Measurements from ENCODE around the gene CNTN4. TPM values are rescaled to one million over a fixed set of nuclear protein-coding genes. Genes with fewer than 3 reads are reported as not detected.

Gene CNTN4
- total and polyA plus RNA-seq, 10 donors = 0.20 to 4.3 (median 1.5) TPM

DNA sequence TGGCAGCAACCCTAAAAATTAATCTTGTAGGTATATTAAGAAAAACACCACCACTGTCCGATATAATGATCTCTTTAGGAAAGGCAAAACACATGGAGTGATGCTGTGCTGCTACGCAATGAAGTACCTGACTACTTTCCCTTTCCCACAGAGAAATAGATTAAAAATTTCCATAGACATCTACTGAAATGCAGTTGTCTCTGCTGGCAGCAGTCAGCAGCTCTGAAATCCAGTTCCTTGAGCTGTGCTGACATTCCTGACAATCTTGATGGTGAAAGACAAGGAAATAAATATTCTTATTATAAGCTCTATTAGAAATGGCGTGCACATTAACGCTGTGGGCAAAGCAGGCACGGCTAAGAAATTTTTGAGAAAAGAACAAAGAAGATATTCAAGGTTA lies 723.9 kb downstream of the CNTN4 start:
- no peak for DNase-seq
- Histone ChIP-seq H3K27ac (no peak overlapping the region), H3K4me3 (no peak overlapping the region), H3K36me3 (no peaks in the 10 kb centered on the region), H3K9me3 (no peaks in the 10 kb centered on the region), H3K27me3 (replicated peaks in 1 of 7) (no peaks in the 10 kb centered on the region), H3K4me1 (no peaks in the 10 kb centered on the region)
- intact Hi-C loops (cut with DNase I; ENCODE audit: low total_unique reads) = no loop called here
- TF ChIP-seq, protein P1, sequence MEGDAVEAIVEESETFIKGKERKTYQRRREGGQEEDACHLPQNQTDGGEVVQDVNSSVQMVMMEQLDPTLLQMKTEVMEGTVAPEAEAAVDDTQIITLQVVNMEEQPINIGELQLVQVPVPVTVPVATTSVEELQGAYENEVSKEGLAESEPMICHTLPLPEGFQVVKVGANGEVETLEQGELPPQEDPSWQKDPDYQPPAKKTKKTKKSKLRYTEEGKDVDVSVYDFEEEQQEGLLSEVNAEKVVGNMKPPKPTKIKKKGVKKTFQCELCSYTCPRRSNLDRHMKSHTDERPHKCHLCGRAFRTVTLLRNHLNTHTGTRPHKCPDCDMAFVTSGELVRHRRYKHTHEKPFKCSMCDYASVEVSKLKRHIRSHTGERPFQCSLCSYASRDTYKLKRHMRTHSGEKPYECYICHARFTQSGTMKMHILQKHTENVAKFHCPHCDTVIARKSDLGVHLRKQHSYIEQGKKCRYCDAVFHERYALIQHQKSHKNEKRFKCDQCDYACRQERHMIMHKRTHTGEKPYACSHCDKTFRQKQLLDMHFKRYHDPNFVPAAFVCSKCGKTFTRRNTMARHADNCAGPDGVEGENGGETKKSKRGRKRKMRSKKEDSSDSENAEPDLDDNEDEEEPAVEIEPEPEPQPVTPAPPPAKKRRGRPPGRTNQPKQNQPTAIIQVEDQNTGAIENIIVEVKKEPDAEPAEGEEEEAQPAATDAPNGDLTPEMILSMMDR (IDR thresholded peaks at IDR 0.05 in 8 of 11, conservative IDR thresholded peaks at IDR 0.05 in 3 of 11) = no peak
- TF ChIP-seq POLR2AphosphoS5 (IDR thresholded peaks at IDR 0.05) (no peak), POLR2A (IDR thresholded peaks at IDR 0.05) (no peak)
- 89 to 96% (median 91%) methylated on average over 5 of the region's 5 CpGs for WGBS, 5 donors

DNA sequence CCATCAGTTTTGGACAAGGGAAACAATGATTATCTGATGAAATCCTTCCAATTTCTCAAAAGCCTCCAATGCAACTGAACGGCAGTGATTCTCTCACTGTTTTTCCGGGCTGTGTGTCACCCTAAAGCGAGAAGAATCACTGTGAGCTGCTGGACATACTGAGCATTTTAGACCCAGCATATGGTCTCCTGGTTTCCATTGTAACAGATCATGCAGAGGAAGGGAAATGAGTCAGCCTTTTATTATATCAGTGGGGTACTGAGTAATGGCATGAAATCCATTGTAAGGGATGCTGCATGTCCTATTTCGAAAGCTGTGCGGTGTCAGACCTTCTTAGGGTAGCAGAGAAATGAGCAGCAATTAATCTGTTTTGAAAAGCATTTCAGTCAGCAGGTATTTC lies 724.4 kb downstream of the CNTN4 start:
- H3K36me3 ChIP-seq = no peaks in the 10 kb centered on the region
- intact Hi-C loops (cut with DNase I; ENCODE audit: low total_unique reads) = no loop called here
- WGBS, 5 donors = 66 to 89% (median 74%) methylated on average over 5 of the region's 5 CpGs
- no peaks in the 10 kb centered on the region for H3K4me1 ChIP-seq
- H3K9me3 ChIP-seq = no peaks in the 10 kb centered on the region
- no peak for TF ChIP-seq POLR2A (IDR thresholded peaks at IDR 0.05)
- no peak for TF ChIP-seq POLR2AphosphoS5 (IDR thresholded peaks at IDR 0.05)
- TF ChIP-seq, protein P1 (IDR thresholded peaks at IDR 0.05 in 8 of 11, conservative IDR thresholded peaks at IDR 0.05 in 3 of 11) = no peak
- H3K27ac ChIP-seq = no peak overlapping the region
- H3K27me3 ChIP-seq (replicated peaks in 1 of 7) = no peaks in the 10 kb centered on the region
- DNase-seq = no peak
- H3K4me3 ChIP-seq = no peak overlapping the region

DNA sequence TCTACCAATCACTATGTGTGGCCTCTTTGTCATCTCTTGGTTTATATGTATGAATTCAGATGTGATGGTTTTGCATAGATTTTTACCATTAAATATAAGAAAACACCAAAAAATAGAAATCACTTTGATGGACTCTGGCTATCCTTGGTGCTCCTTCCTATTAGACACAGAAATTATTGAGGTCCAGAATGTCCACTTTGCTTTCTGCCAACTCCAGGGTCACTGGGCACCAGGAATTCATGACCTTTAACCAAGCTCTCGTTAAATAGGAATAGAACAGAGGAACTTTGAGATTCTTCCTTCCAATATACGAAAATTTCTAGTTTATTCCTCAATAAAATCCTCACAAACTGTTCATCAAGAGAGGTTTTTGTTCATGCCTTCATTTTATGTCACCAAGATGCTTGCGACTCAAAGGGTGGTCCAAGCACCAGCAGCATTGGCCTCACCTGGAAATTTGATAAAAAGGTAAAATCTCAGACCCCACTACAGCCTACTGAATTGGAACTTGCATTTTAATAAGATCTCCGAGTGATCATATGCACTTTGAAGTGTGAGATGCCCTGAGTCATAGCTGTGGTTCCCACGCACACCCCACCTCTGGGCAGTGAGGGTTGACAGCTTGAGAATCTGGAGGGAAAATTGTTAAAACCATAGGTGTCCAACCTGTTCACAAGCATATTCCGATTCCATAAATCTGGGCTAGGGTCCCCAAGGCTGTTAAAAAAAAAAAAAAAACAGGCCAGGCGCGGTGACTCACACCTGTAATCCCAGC lies 725.0 kb downstream of the CNTN4 start:
- WGBS, 5 donors = 81 to 84% (median 81%) methylated on average over 8 of the region's 8 CpGs
- H3K4me1 ChIP-seq = no peaks in the 10 kb centered on the region
- no peak for DNase-seq
- no peaks in the 10 kb centered on the region for H3K36me3 ChIP-seq
- intact Hi-C loops (cut with DNase I; ENCODE audit: low total_unique reads) = no loop called here
- H3K27ac ChIP-seq = no peak overlapping the region
- no peaks in the 10 kb centered on the region for H3K27me3 ChIP-seq (replicated peaks in 1 of 7)
- H3K9me3 ChIP-seq = no peaks in the 10 kb centered on the region
- no peak overlapping the region for H3K4me3 ChIP-seq
- TF ChIP-seq, protein P1 (IDR thresholded peaks at IDR 0.05 in 8 of 11, conservative IDR thresholded peaks at IDR 0.05 in 3 of 11) = no peak
- TF ChIP-seq POLR2AphosphoS5 (IDR thresholded peaks at IDR 0.05) = no peak
- no peak for TF ChIP-seq POLR2A (IDR thresholded peaks at IDR 0.05)

DNA sequence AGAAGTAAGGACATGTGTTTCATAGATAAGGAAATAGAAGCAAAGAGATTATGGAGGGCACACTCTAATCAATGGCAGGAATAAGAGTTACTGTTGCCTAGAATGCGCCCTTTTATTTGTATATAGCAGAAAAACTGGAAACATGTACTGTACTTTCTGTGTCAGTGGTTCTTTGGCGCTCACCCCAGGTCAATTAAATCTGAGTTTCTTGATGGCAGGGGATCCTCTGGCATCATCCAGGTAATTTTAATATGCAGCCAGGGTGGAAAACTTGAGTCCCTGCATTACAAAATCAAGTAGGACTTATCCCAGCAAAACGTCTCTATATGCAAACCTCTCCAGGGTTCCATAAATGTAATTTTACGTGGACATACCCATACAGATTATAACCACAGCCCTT lies 727.4 kb downstream of the CNTN4 start:
- Histone ChIP-seq H3K27me3 (replicated peaks in 1 of 7) (no peaks in the 10 kb centered on the region), H3K27ac (no peak overlapping the region), H3K9me3 (no peaks in the 10 kb centered on the region), H3K36me3 (no peaks in the 10 kb centered on the region), H3K4me1 (no peaks in the 10 kb centered on the region), H3K4me3 (no peak overlapping the region)
- WGBS, 5 donors = 78 to 87% (median 82%) methylated on average over 4 of the region's 4 CpGs
- no peak for DNase-seq
- intact Hi-C loops (cut with DNase I; ENCODE audit: low total_unique reads) = no loop called here
- TF ChIP-seq, protein P1 (IDR thresholded peaks at IDR 0.05 in 8 of 11, conservative IDR thresholded peaks at IDR 0.05 in 3 of 11) = no peak
- TF ChIP-seq POLR2A (IDR thresholded peaks at IDR 0.05) = no peak
- no peak for TF ChIP-seq POLR2AphosphoS5 (IDR thresholded peaks at IDR 0.05)

Measured in spleen (tissue), 11 donors.